GM18507 (cell line): ENCODE data around the gene SPOCK1.
A peak's percentile ranks its signal among the peaks of the same experiment; 100 is the strongest.

Source experiments
- DNase-seq: peaks from one replicate; pipeline ENCODE4 v3.0.0; 2011; ENCODE audit warnings: low read depth; ENCODE audit not compliant: insufficient read length; ENCODE audit errors: extremely low spot score
- FAIRE-seq: peaks from 2 replicates; lab custom pipeline; 2011; peaks lifted over from hg19 to GRCh38; lab: Jason Lieb, UNC

The SPOCK1 gene

GRCh38 chr5:137155261-137156000, 343.7 kb downstream of the SPOCK1 start:
- no peak for FAIRE-seq
- no peak for DNase-seq

- no peak for DNase-seq
- FAIRE-seq = no peak
These were observed 346.5 kb downstream of the SPOCK1 start for GRCh38 chr5:137152616-137153015.

DNA sequence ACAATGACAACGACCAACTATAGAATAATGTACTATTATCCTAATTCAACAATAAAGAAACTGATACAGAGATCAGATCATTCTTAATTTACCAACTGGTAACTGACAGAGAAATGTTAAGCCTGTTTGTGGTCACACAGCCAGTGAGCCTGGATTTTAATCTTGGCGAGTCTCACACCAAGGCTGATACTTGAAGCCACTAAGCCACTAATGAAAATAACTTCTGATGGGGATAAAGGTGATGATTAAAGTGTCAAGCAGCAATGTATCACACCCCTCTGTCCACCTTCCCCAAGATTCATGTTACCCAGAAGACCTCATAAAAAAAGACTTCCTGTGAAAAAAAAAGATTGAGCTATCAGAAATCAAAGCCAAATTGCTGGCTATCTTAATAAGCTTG, 350.5 kb downstream of the SPOCK1 start:
- DNase-seq (no peak), FAIRE-seq (no peak)

GRCh38 chr5:137148159-137148558, 351.0 kb downstream of the SPOCK1 start:
- no peak for FAIRE-seq
- DNase-seq = no peak

DNA sequence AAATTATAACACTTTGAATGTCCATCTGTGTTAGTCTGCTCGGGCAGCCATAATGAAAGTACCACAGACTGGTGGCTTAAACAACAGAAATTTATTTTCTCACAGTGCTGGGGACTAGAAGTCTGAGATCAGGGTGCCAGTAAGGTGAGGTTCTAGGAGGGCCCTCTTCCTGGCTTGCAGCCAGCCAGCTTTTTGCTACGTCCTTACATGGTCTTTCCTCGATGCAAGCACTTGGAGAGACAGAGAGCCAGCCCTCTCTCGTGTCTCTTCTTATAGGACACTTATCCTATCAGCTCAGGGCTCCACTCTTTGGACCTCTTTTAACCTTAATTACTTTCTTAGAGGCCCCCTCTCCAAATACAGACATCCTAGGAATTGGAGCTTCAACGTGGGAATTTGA, 351.8 kb downstream of the SPOCK1 start:
- FAIRE-seq = no peak
- no peak for DNase-seq

GRCh38 chr5:137146402-137146890, 352.7 kb downstream of the SPOCK1 start:
- DNase-seq = no peak

DNA sequence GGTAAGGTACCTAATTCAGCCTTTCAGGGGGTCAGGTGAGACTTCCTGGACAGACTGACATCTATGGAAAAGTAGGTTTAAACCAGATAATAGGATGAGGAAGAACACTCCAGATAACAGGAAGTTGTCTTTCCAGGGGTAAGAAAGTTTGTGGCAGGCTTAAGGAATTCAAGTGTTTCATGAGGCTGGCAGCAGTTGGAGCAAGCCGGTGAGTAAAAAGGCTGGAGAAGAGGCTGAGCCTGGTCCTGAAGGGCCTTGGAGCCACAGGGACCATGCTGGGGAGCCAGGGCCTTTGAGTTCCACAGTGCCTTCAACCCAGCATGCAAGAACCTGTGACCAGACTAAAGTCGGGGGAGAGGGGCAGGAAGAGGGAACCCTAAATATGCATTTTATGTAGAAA, 353.4 kb downstream of the SPOCK1 start:
- no peak for FAIRE-seq

More at GRCh38 chr5:137146402-137146890, 352.7 kb downstream of the SPOCK1 start:
- no peak for FAIRE-seq

DNA sequence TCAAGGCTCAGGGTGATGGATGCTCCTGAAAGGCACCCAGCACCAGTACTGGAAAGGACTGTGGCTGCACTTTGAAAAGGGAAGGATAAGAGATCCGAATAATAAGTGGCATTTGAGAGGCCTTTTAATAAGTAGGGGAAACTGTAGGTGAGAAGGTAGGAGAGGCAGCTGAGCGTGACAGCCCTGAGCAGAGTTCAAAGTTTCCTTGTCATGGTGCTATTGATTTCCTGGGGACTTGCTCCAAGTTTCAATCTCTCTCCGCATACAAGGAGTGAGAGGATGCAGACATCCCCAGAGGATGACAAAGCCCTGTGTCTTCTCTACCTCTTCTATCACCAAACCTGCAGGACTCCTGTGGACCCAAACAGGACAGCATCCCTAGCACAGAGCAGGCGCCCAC, 354.5 kb downstream of the SPOCK1 start:
- DNase-seq = no peak
- FAIRE-seq = no peak

More for the DNA sequence above, 353.4 kb downstream of the SPOCK1 start:
- no peak for DNase-seq

DNA sequence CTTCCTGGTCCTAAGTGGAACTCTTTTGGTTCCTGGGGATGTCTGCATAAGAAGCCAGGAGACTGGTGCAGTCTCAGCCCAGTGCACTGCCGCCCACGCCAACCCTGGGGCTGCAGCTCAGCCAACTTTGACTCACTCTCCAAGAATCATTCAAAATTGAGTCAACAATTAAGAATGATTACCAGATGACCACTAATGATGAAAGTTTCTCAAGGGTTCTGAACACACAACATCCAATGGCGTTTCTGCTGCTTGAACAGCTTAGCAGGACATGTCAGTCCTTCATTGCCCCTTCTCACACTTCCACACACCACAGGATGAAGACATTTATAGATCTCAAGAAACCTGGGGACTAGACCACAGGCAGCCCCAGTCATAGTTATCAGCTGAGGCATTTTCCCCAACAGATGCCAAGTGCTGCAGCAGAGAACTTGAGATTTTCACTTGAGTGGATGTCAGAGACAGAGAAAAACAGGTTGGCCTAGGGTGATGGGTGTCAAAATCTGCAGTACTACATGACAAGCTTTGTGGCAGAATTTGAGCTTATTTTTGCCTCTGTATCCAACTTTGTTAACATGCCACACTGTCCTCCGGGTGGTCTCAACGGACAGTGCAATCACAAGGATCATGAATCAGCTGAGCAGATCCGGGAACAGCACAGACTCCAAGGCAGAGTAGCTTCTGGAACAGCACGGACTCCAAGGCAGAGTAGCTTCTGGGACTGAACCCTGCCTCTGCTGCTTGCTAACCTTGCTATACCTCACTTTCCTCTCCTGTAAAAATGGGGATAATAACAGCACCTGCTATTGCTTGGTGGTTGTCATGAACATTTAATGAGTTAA, 356.1 kb downstream of the SPOCK1 start:
- DNase-seq (peak; percentile 22), FAIRE-seq (peak; percentile 67)

DNA sequence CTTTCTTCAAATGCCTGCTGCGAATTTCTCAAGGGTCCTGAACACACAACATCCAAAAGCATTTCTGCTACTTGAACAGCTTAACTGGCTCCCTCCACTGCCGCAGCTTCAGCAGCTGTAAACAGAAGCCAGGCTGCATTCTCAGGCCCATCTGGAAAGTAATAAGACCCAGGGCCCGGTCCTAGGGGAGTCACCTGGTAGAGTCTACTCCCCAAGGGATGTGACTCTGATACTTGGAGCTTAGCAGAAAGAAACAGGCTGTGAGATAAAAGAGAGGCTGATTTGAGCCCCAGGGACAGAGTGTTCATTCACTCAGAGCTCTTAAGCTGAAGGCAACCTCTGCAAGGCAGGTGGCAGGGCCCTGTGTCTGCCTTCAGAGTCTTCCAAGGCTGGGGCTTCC, 356.8 kb downstream of the SPOCK1 start:
- FAIRE-seq = no peak
- DNase-seq = no peak

DNA sequence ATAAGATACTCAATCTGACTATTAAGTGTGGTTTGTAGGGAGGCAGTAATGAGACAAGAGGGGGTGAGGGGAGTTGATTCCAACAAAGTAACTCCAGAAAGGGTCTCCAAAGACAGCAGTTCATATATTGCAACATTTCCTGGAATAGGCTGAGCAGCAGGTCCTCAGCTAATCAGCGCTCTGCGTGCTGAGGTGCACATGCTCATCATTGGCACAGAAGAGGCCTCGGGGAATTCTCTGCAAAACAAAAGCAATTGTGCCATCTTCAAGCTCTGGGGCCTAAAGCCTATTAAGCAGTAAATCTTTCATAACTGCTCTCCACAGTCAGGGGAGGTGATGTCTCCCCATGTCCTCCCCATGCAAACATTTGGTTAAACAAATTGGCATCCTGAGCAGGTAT, 357.3 kb downstream of the SPOCK1 start:
- FAIRE-seq (no peak), DNase-seq (no peak)

- FAIRE-seq (no peak), DNase-seq (no peak)
These were observed 362.0 kb downstream of the SPOCK1 start for GRCh38 chr5:137136991-137137632.

GRCh38 chr5:137134920-137135532, 364.1 kb downstream of the SPOCK1 start:
- FAIRE-seq (no peak), DNase-seq (no peak)

DNA sequence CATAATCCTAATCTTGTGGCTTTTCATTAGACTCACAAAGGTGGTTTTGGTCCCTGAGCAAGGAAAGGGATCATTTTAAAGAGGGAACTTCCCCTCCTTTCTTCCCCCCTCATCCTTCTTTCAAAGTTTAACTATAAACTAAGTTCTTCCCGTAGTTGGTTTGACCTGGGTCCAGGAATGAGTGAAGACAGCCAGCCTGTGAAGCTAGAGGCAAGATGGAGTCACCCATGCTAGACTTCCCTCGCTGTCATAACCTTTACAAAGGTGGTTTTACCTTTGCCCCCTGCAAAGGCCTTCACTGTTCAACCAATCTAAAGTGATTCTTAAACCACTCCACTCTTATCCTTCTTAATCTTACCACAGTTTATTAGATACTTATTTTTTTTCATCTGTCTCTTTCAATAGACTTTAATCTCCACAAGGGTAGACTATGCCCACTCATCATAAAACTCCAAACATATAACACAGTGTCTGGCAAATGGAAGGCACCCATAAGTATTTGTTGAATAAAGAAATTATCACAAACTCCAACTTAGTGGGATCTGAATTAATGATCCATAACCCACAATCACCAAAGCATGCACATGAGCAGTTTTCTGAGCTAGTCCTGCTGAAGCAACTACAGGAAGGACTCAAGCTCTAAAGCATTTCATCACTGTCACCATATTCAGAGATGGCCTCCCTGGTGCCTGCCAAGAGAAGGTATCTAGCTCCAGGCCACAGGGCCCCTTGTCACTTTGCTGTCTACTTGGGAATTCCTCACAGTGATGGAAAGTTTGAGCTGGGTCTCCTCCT, 369.0 kb downstream of the SPOCK1 start:
- no peak for FAIRE-seq

DNA sequence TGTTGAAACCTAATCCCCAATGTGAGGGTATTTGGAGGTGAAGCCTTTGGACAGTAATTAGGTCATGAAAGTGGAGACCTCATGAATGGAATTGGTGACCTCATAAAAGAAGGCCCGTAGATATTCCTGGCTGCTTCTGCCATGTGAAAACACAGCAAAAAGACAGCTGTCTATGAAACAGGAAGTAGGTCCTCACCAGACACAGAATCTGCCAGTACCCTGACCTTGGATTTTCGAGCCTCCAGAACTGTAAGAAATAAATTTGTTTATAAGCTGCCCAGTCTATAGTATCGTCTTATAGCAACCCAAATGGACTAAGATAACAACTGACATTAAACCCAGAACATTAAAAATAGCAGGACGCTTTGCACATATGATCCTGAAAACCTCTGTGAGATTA, 371.1 kb downstream of the SPOCK1 start:
- DNase-seq (no peak), FAIRE-seq (no peak)

More for the DNA sequence above, 369.0 kb downstream of the SPOCK1 start:
- DNase-seq = no peak

GRCh38 chr5:137126829-137127228, 372.3 kb downstream of the SPOCK1 start:
- DNase-seq (no peak), FAIRE-seq (no peak)

DNA sequence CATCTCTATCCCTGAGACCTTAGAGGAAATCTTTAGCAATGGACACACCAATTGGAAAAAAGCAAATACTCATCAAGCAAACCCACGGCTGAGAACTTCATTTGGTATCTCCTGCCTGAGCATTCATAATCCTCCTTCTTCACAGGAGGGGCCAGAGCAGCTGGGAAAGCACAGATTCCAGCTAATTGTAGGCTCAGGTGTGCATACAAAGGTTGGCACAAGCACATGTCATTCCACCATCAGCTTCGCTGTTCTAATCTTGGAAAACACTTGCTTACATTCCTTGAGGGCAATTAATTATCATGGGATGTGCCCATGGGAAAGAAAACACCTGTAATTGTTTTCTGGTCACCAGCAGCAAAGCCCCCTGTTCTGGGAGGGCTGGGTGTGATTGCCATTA, 376.6 kb downstream of the SPOCK1 start:
- no peak for FAIRE-seq

GRCh38 chr5:137122075-137122474, 377.1 kb downstream of the SPOCK1 start:
- DNase-seq (no peak), FAIRE-seq (no peak)

More for the DNA sequence above, 376.6 kb downstream of the SPOCK1 start:
- DNase-seq = no peak

DNA sequence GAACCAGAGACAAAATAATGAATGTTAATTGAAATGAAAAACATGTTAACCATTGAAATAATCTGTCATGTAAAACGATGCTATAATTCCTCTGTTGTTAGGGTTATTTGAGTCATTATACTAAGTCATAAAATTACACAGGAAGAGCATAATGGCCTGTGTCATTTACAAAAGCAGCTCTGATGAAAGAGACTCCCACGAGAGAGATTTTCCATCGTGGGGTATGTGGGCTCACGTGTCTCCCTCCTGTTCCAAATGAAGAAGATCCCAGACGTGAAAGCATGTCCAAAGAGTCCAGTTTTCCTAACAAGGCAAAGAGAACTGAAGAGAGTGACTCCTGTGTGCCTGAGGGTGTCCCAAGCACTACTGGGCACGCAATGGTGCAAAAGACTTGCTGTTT, 379.8 kb downstream of the SPOCK1 start:
- no peak for FAIRE-seq
- no peak for DNase-seq
